Calu3 (cell line): ENCODE results near the gene VIP. TPM values are rescaled to one million over a fixed set of nuclear protein-coding genes. Genes with fewer than 3 reads are reported as not detected.

Source experiments
- BruUV-seq: library from RNA; stranded (reverse); fragments of 400-500 nt; replicated peaks from 2 replicates; lab custom pipeline; 2021; lab: Mats Ljungman, UMichigan
- CTCF ChIA-PET: fragments of 300-600 bp; sonication (Branson Sonifier 250); formaldehyde crosslinking; loops from one replicate; lab custom pipeline; 2022; ENCODE audit warnings: antibody characterized with exemption; lab: Charles Lee
- DNase-seq: peaks from one replicate; pipeline ENCODE4 v3.0.0; 2022
- H3K27ac Mint-ChIP-seq: one replicate; pipeline ENCODE4 v1.8.0; 2022; ENCODE audit warnings: mixed read lengths; ENCODE audit not compliant: unreplicated experiment
- H3K27me3 Mint-ChIP-seq: one replicate; pipeline ENCODE4 v1.8.0; 2022; ENCODE audit warnings: mixed read lengths; ENCODE audit not compliant: unreplicated experiment
- H3K36me3 Mint-ChIP-seq: one replicate; pipeline ENCODE4 v1.8.0; 2022; ENCODE audit warnings: mild to moderate bottlenecking, moderate library complexity, mixed read lengths; ENCODE audit not compliant: insufficient read depth, unreplicated experiment
- H3K4me1 Mint-ChIP-seq: one replicate; pipeline ENCODE4 v1.8.0; 2022; ENCODE audit warnings: mild to moderate bottlenecking, low read depth, mixed read lengths; ENCODE audit not compliant: unreplicated experiment
- H3K4me3 Mint-ChIP-seq: one replicate; pipeline ENCODE4 v1.8.0; 2022; ENCODE audit warnings: mild to moderate bottlenecking, low read depth, moderate library complexity, mixed read lengths; ENCODE audit not compliant: unreplicated experiment
- H3K9me3 Mint-ChIP-seq: one replicate; pipeline ENCODE4 v1.8.0; 2022; ENCODE audit warnings: low read depth, mixed read lengths; ENCODE audit not compliant: unreplicated experiment
- CTCF ChIP-seq: fragments of 200-600 bp; IDR thresholded peaks from one replicate; pipeline ENCODE4 v1.8.0; 2022; ENCODE audit warnings: antibody characterized with exemption; ENCODE audit not compliant: unreplicated experiment
- intact Hi-C: fragments of 100-400 bp; cut with micrococcal nuclease; formaldehyde crosslinking; loops from one replicate; pipeline ENCODE4 v1.10.0; 2022; ENCODE audit not compliant: unreplicated experiment
- total RNA-seq: library from RNA; stranded (reverse); gene quantifications from 2 replicates; pipeline ENCODE4 v1.2.3, GENCODE V29; 2022

The VIP gene
- total RNA-seq, 1 experiment from 2014 or later: not detected

GRCh38 chr6:152705327-152705726 is 45.3 kb upstream of the VIP start:
- H3K4me1 Mint-ChIP-seq: no peaks in the 10 kb centered on the region
- no peaks in the 10 kb centered on the region for H3K9me3 Mint-ChIP-seq
- H3K27ac Mint-ChIP-seq: no peak overlapping the region
- intact Hi-C loops: no loop called here
- DNase-seq: no peak
- TF ChIP-seq CTCF: no peak
- H3K36me3 Mint-ChIP-seq: no peaks in the 10 kb centered on the region
- BruUV-seq: no TSS peak
- no peaks in the 10 kb centered on the region for H3K27me3 Mint-ChIP-seq
- CTCF ChIA-PET: no interaction called here
- H3K4me3 Mint-ChIP-seq: no peak overlapping the region

GRCh38 chr6:152716322-152716721 is 34.3 kb upstream of the VIP start:
- no TSS peak for BruUV-seq
- Mint-ChIP-seq H3K9me3 (peaks cover 3% of the 10 kb centered on the region), H3K27me3 (no peaks in the 10 kb centered on the region), H3K4me3 (no peak overlapping the region), H3K36me3 (no peaks in the 10 kb centered on the region), H3K27ac (no peak overlapping the region), H3K4me1 (no peaks in the 10 kb centered on the region)
- CTCF ChIA-PET: no interaction called here
- intact Hi-C loops: no loop called here
- no peak for DNase-seq
- no peak for TF ChIP-seq CTCF

- no peak for DNase-seq
- Mint-ChIP-seq H3K27ac (no peak overlapping the region), H3K4me3 (no peak overlapping the region), H3K27me3 (no peaks in the 10 kb centered on the region), H3K9me3 (no peaks in the 10 kb centered on the region), H3K36me3 (no peaks in the 10 kb centered on the region), H3K4me1 (no peaks in the 10 kb centered on the region)
- CTCF ChIA-PET: no interaction called here
- intact Hi-C loops: no loop called here
- no TSS peak for BruUV-seq
- no peak for TF ChIP-seq CTCF
These were observed 29.6 kb upstream of the VIP start for GRCh38 chr6:152720974-152721373.

GRCh38 chr6:152721956-152722355 is 28.6 kb upstream of the VIP start:
- no peak for TF ChIP-seq CTCF
- Mint-ChIP-seq H3K36me3 (no peaks in the 10 kb centered on the region), H3K9me3 (no peaks in the 10 kb centered on the region), H3K27ac (no peak overlapping the region), H3K4me3 (no peak overlapping the region), H3K27me3 (no peaks in the 10 kb centered on the region), H3K4me1 (no peaks in the 10 kb centered on the region)
- DNase-seq: no peak
- CTCF ChIA-PET: no interaction called here
- no TSS peak for BruUV-seq
- intact Hi-C loops: no loop called here

GRCh38 chr6:152723398-152723797 is 27.2 kb upstream of the VIP start:
- Mint-ChIP-seq H3K36me3 (no peaks in the 10 kb centered on the region), H3K27me3 (no peaks in the 10 kb centered on the region), H3K9me3 (no peaks in the 10 kb centered on the region), H3K27ac (no peak overlapping the region), H3K4me3 (no peak overlapping the region), H3K4me1 (no peaks in the 10 kb centered on the region)
- DNase-seq: no peak
- intact Hi-C loops: no loop called here
- CTCF ChIA-PET: no interaction called here
- BruUV-seq: no TSS peak
- TF ChIP-seq CTCF: no peak
